Activated CD8-positive, alpha-beta memory T cell treated with anti-CD3 and anti-CD28 coated beads, Interleukin-2, amount 50 U/mL, for 1 hour (primary cell): ENCODE data around the gene MTHFR.
"Not testable (repeated sequence)": the region's sequence is repeated elsewhere in the genome, so short reads cannot be mapped to it uniquely, and the experiment has no call there.

ENCODE experiments used
- DNase-seq: peaks from one replicate; pipeline ENCODE4 v3.0.0-alpha.2; 2020; ENCODE audit errors: extremely low read depth

The MTHFR gene

DNA sequence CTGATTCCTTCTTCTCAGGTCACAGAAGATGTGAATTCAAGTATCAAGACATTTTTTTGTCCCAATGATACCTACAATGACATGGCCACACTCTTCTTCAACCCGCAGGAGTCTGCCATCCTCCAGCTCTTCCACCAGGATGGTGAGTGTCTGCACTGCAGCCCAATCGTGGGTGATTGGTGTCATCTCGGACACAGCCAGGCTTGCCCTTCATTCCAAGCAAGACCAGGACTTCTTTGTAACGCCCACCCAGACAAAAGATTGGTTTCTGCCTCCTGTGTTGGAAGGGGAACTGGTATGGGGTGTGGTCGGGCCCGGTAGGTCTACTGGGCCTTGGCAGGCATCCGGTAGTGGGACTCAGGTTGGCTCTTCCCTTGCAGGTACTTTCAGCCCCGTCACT lies 27.7 kb upstream of the MTHFR start:
- no peak for DNase-seq

GRCh38 chr1:11831945-11832725 lies 26.4 kb upstream of the MTHFR start:
- DNase-seq = no peak

DNA sequence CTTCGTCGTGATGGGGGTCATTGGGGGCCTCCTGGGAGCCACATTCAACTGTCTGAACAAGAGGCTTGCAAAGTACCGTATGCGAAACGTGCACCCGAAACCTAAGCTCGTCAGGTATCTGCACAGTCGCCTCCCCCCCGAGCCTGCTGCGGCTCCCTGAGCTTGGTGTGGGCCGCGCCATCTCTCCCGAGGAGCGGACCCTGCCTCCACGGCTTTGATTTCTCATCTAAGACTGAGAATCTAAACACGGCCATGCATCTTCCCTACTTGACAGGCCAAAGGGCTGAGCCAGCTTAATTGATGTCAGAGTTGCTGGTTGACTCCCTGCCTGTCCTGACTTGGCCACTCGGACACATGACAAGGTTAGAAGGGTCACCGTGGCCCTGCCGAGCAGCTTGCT lies 22.7 kb upstream of the MTHFR start:
- no peak for DNase-seq

GRCh38 chr1:11826946-11827345 lies 21.2 kb upstream of the MTHFR start:
- DNase-seq = no peak

- no peak for DNase-seq
Measured at GRCh38 chr1:11825131-11825530, 19.4 kb upstream of the MTHFR start.

DNA sequence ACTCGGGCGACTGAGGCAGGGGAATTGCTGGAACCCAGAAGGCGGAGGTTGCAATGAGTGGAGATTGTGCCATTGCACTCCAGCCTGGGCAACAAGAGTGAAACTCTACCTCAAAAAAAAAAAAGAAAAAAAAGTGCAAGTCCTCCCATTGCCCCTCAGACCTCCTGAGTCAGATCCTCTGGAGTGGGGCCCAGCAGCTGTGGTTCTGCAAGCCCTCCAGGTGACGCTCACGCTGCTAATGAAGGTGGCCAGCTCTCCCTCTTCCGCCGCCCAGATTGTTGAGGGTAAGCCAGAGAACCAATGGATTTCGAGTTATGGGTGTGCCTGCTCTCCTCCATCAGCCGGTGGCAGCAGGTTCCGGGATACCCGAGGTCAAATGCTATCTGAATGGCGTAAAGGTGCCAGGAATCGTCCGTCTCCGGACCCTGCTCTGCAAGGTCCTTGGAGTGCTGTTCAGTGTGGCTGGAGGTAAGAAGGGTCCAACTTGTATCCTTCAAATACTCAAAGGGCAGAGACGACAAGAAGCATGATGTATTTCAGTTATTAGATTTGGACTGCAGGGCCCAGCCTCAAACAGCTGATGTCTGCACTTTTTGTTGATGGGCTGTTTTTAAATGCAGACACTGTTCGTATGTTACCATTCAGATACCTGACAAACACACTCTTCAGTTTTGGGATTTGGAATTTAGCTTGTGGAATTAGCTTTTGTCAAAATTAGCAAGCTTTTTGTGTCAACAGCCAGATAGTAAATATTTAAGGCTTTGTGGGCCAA lies 17.8 kb upstream of the MTHFR start:
- no peak for DNase-seq

- no peak for DNase-seq
Measured at GRCh38 chr1:11822091-11822490, 16.3 kb upstream of the MTHFR start.

GRCh38 chr1:11817192-11817591 lies 11.4 kb upstream of the MTHFR start:
- DNase-seq = no peak

DNA sequence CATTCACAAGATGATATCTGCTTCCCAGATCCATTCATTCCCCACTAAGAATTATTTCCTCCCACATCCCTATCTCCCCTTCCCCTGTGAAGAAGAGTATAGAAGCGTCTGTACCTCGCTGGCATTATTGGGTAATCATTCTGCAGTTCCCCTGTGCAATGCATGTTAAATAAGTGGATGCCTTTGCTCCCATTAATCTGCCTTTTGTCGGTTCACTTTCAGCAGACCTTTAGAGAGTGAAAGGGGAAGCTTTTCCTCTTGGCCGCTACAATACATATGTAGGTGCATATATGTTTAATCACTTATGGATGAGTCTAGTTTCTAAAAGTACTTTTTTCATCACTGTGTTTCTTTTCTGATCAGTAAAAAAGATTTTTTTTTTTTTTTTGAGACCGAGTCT lies 7.3 kb upstream of the MTHFR start:
- DNase-seq = no peak

- DNase-seq = no peak
Measured at GRCh38 chr1:11807133-11807532, 1.4 kb upstream of the MTHFR start.

DNA sequence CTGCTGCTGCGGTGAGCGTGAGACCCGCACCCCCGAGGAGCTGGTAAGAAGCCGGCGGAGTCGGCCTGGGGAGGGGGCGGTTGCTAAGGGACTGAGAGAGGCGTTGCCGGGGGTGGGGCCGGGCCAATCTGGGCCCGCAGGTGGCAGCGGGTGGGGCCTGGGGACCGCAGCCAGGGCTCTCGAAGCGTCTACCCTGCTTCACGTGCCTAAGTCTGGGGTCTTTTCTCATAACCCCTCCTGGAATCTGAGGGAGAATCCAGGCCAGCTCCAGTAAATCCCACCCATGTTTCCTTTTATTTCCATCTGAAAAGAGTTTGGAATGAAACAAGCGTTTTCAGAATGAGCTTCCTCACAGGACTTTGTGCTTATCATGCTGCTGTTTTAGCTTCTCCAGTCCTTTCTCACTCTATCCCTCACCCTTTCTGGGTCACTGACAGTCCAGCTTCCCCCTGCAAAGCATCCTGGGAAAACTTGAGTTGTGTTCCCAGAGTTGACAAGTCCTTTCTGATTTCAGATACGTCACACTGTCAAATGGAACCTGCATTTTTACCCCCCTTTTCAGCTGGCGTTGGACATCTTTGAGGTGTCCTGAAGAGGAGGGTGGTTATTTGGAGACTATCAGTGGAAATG lies 658 bp upstream of the MTHFR start:
- DNase-seq = no peak

GRCh38 chr1:11804666-11805421 lies 920 bp downstream of the MTHFR start:
- no peak for DNase-seq

GRCh38 chr1:11803924-11804665 lies 1.7 kb downstream of the MTHFR start:
- DNase-seq = not testable (repeated sequence)

- peak; percentile 46 for DNase-seq
Measured at GRCh38 chr1:11802973-11803885, 2.5 kb downstream of the MTHFR start.

DNA sequence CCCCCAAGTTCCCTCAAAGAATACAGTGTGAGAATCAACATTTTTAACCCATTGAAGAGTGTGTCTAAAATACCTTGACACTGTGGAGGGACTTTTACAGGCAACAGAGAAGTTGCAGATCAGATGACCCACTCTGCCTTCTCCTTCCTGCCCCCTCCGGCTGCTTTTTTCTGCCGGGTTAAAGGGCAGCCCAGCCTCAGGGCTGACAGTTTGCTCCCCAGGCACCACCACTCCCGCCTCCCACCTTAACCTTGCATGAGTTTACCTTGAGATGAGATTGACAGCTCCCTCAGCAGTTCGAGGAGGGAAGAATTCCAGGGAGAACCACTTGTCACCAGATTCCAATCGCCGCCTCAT lies 3.2 kb downstream of the MTHFR start:
- DNase-seq = no peak

DNA sequence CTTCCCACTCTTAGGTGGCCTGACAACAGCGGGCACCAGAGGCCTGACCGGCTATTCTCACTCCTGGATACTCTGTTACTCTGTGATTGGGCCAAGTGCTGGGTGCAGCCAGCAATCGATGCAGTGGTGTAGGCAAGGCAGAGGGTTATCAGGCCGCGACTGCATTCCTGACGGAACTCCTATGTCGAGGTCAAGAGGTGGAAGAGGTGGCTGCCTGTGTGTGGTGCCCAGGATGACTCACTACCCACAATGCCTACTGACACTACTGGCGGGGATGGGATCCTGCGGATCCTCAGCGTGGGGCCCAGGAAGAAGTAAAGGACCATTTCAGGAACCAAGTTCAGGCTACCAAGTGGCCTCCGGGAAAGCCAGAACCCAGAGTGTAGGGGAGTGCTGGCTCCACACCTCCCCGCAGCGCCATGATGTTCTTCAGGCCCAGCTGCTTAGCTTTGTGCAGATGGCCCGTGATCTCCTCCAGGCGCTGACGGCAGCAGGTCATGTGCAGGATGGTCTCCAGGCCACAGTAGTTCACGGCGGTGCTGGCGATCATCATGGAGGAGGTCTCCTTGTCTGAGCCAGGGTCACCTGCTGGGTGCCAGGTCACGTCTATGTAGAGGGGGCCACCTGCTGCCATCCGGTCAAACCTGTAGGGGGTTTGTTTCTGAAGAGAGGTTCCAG lies 4.9 kb downstream of the MTHFR start:
- DNase-seq = no peak

- no peak for DNase-seq
Measured at GRCh38 chr1:11800391-11800755, 5.4 kb downstream of the MTHFR start.

DNA sequence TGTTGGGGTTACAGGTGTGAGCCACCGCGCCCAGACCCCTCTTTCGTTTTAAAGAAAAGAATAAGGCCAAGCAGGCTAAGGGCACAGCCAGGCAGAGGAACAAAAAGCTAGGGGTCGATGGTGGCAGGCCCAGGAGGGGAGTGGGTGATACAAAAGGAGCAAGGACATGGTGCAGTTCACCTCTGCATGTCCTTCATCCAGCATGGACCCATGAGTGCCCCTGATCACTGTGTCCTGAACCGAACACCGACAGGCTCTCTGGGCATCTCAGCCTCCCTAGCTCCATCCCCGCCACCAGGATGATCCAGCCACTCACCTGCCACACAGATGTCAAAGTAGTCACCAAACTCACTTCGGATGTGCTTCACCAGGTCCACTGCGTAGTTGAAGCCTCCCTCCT lies 5.9 kb downstream of the MTHFR start:
- DNase-seq = no peak

- DNase-seq = no peak
Measured at GRCh38 chr1:11799099-11799498, 6.7 kb downstream of the MTHFR start.
